ENCODE results near the gene CARD19. TPM values are rescaled to one million over a fixed set of nuclear protein-coding genes. Genes with fewer than 3 reads are reported as not detected.

Gene CARD19
- total RNA-seq, 1 donor: 38.9 TPM

DNA sequence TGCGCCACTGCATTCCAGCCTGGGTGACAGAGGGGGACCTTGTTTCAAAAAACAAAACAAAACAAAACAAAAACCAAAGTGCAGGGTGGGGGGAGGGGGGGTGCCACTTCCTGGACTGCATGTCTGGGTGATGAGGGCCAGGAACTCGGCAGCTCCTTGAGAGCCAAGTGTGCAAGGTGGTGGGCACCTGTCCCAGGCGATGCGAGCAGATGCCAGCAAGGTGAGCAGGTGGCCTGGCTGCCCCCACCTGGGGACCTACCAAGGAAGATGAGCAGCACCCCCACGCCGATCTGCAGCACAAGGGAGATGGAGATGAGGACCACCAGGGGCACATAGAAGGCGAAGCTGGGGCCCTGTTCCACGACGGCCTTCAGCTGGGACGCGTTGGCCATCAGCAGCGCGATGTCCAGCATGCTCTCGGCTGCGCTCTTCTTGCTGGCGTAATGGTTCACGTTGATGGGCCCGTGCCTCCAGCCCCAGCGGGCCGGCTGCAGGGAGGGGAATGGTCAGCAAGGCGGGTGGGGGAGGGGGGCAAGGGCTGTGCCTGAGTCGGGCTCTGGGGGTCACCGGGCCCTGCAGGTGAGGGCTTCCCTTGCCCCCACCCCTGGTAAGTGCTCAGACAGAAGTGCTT is 30.2 kb downstream of the CARD19 start:
- no peak overlapping the region for H3K4me3 ChIP-seq (ENCODE audit: low read depth, low read length)
- DNase-seq (ENCODE audit: low read depth): no peak
- TF ChIP-seq, protein P1, sequence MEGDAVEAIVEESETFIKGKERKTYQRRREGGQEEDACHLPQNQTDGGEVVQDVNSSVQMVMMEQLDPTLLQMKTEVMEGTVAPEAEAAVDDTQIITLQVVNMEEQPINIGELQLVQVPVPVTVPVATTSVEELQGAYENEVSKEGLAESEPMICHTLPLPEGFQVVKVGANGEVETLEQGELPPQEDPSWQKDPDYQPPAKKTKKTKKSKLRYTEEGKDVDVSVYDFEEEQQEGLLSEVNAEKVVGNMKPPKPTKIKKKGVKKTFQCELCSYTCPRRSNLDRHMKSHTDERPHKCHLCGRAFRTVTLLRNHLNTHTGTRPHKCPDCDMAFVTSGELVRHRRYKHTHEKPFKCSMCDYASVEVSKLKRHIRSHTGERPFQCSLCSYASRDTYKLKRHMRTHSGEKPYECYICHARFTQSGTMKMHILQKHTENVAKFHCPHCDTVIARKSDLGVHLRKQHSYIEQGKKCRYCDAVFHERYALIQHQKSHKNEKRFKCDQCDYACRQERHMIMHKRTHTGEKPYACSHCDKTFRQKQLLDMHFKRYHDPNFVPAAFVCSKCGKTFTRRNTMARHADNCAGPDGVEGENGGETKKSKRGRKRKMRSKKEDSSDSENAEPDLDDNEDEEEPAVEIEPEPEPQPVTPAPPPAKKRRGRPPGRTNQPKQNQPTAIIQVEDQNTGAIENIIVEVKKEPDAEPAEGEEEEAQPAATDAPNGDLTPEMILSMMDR (IDR thresholded peaks at IDR 0.05; ENCODE audit: insufficient read depth, low read length): no peak

DNA sequence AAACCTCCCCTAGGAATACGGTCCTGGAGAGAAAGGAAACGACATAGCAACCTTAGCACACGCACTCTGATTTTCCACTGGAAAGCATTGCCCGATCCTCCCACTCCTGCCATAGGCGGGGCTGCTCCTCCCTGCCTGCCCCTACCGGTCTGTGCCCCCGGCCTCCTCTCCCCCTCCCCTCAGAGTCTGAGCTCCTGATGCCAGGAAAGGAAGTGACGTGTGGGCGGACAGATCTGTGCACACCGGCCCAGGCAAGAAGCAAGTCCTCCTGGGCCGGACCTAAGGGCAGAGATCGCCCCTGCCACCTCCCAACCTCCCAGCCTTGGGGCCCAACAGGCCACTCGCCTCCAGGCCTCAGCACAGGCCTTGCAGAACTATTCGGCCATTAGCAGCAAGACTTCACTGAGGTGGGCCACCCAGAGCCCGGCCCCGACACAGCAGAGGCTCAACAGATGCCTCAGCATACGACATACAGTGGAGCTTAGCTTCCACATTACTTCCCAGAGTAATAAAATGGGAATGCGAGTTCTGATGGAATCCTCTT is 30.9 kb downstream of the CARD19 start:
- TF ChIP-seq, protein P1 (IDR thresholded peaks at IDR 0.05; ENCODE audit: insufficient read depth, low read length): no peak
- no peak overlapping the region for H3K4me3 ChIP-seq (ENCODE audit: low read depth, low read length)
- no peak for DNase-seq (ENCODE audit: low read depth)

DNA sequence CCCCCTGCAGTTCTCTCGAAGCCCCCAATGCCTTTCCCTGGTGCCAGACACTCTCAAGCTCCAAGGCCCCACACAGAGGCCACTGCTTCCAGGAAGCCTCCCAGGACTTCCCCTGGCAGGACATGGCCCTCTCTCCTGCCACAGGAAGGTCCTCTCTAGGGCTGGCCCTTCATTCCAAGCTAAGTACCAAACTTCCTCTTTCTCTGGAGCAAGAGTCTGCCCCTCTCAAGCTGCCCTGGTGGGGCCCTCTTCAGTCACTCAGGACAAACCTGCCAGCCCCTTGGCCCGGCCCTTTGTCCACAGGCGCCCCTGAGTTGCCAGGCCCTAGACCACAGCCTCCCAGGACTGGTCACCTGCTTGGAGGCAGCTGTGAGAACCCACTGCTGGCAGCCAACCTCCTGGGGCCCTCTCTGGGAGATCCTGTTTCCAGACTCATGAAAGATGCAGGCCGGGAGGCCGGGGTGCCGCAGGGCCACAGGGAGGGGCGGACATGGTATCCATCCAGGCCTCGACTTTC is 31.4 kb downstream of the CARD19 start:
- H3K4me3 ChIP-seq (ENCODE audit: low read depth, low read length): no peak overlapping the region
- TF ChIP-seq, protein P1 (IDR thresholded peaks at IDR 0.05; ENCODE audit: insufficient read depth, low read length): no peak
- DNase-seq (ENCODE audit: low read depth): peak; percentile 38

DNA sequence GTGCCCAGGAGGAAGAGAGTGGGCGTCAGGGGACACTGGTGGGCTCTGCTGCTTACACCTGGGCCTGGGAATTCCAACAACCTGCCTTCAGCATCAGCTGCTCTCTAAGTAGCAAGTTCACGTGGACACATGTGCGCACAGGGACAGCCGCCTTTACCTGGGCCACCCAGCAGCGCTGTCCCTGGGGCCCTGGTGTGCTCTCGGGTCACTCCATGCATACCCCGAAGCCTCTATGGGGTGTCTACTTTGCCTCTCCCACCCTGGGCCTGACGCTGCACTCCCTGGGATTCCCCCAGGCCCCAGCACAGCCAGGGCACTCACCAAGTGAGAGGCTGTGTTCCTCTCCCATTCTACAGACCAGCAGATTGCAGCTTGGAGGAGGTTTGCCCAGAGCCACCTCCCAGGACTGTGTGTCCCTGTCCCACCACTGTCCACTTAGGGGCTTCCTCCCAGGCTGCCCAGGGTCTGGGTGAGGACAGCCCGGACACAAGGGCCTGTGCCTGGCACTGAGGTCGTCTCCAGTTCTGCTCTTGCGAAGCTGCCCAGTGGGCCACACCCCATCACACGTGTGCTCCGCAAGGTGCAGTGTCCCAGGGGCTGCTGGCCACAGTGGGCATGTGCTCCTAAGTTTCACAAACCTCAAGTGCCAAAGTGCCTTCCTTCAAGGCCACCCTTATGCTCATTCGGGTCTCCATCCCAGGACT is 32.1 kb downstream of the CARD19 start:
- TF ChIP-seq, protein P1 (IDR thresholded peaks at IDR 0.05; ENCODE audit: insufficient read depth, low read length): no peak
- no peak for DNase-seq (ENCODE audit: low read depth)
- no peak overlapping the region for H3K4me3 ChIP-seq (ENCODE audit: low read depth, low read length)

DNA sequence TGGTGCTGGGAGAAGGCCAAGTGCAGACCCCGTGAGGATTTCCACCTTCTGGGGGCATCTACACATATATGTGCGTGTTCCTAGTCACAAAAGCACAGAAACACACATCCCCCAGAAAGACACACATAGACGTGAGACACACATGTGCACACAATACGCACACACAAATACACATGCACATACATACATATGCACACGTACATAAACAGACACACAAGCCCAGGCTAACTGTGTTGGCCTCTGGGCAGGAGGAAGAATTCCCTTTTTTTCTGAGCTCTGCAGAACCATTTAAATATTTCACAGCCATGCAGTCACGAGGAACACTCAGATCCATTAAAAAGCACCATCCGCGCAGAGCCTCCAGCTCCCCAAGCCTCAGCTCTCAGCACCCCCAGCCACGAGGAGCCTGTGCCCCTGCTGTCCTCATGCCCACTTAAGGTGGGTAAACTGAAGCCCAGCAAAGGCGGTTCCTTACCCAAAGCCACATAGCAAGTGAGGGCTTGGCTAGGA is 32.8 kb downstream of the CARD19 start:
- H3K4me3 ChIP-seq (ENCODE audit: low read depth, low read length): no peak overlapping the region
- DNase-seq (ENCODE audit: low read depth): no peak
- TF ChIP-seq, protein P1 (IDR thresholded peaks at IDR 0.05; ENCODE audit: insufficient read depth, low read length): no peak

DNA sequence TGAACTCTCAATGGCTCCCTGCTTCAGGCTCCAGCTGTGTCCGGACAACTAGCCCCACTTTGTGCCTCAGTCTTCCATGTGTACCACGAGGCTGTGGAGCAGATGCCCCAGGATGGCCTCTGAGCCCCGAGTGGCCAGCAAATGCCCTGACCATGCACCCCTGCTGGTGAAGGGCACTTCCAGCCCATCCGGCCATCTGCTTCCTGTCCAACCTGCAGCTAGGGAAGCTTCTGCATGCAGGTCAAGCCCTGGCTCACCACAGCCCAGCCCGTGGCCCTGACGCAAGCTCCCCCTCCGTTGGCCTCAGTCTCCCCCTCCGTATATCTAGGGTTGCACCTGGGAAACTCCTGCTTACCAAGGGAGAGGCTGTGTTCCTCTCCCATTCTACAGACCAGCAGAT is 33.3 kb downstream of the CARD19 start:
- DNase-seq (ENCODE audit: low read depth): no peak
- TF ChIP-seq, protein P1 (IDR thresholded peaks at IDR 0.05; ENCODE audit: insufficient read depth, low read length): no peak
- H3K4me3 ChIP-seq (ENCODE audit: low read depth, low read length): no peak overlapping the region

Data from fibroblast of the aortic adventitia (primary cell).